ENCODE measurements around the gene RAPGEF4.

DNA sequence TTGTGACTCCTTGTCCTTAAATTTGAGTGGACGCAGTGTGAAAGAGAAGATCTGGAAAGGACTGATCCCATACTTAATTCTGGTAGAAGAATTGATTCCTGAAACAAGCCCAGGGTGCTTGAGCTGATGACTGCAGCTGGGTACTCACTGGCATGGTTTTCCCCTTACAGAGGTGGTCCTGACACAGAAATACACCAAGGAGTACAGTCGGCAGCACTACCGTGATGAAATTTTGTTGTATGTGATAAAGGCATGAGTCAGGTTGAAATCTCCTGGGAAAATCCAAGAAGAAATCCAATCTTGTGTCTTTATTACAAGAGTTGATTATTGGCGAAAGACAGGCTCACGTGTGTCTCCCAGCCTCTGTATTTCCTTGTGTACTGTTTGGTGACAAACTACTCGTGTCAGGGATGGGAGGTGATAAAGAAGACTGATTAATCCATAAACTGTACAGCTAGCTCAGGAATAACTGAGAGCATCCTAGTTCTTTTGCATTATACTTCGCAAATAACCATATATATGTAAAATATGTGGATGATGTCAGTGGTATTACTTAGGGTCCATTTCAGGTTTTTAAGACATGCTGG, 76.6 kb downstream of the RAPGEF4 start:
- TF ChIP-seq TAF1 (IDR thresholded peaks at IDR 0.05; ENCODE audit: borderline replicate concordance, low read depth, low read length) (no peak), POLR2A (IDR thresholded peaks at IDR 0.05; ENCODE audit: low read depth, low read length) (no peak)
